ENCODE measurements around the gene SLC39A6.
"Not testable (repeated sequence)": the region's sequence is repeated elsewhere in the genome, so short reads cannot be mapped to it uniquely, and the experiment has no call there.

SLC39A6 gene

GRCh38 chr18:36095936-36096519 is 33.1 kb downstream of the SLC39A6 start:
- DNase-seq = peak; percentile 60

GRCh38 chr18:36094431-36094830 is 34.7 kb downstream of the SLC39A6 start:
- no peak for DNase-seq

GRCh38 chr18:36092116-36092515 is 37.0 kb downstream of the SLC39A6 start:
- DNase-seq = peak; percentile 47

GRCh38 chr18:36089001-36089400 is 40.1 kb downstream of the SLC39A6 start:
- no peak for DNase-seq

- no peak for DNase-seq
Measured at GRCh38 chr18:36088256-36088655, 40.9 kb downstream of the SLC39A6 start.

- no peak for DNase-seq
Measured at GRCh38 chr18:36086186-36086585, 43.0 kb downstream of the SLC39A6 start.

- no peak for DNase-seq
Measured at GRCh38 chr18:36085195-36085594, 43.9 kb downstream of the SLC39A6 start.

GRCh38 chr18:36083729-36084128 is 45.4 kb downstream of the SLC39A6 start:
- no peak for DNase-seq

- not testable (repeated sequence) for DNase-seq
Measured at GRCh38 chr18:36081118-36081517, 48.0 kb downstream of the SLC39A6 start.

- DNase-seq = peak; percentile 48
Measured at GRCh38 chr18:36078751-36079529, 50.2 kb downstream of the SLC39A6 start.

GRCh38 chr18:36077764-36078163 is 51.4 kb downstream of the SLC39A6 start:
- not testable (repeated sequence) for DNase-seq

- DNase-seq = peak; percentile 79
Measured at GRCh38 chr18:36075862-36076587, 53.1 kb downstream of the SLC39A6 start.

- no peak for DNase-seq
Measured at GRCh38 chr18:36074435-36074834, 54.7 kb downstream of the SLC39A6 start.

- no peak for DNase-seq
Measured at GRCh38 chr18:36073676-36074075, 55.5 kb downstream of the SLC39A6 start.

- DNase-seq = not testable (repeated sequence)
Measured at GRCh38 chr18:36072406-36072805, 56.7 kb downstream of the SLC39A6 start.

GRCh38 chr18:36067055-36067957 is 61.8 kb downstream of the SLC39A6 start, which contains the start of gene RPRD1A:
TSS of gene RPRD1A (minus strand) at chr18:36067559. CDS start at chr18:36067404, 155 bp downstream.
- peak; percentile 94 for DNase-seq

GRCh38 chr18:36066686-36067054 is 62.5 kb downstream of the SLC39A6 start:
- no peak for DNase-seq

- DNase-seq = peak; percentile 8
Measured at GRCh38 chr18:36066001-36066400, 63.1 kb downstream of the SLC39A6 start.

- not testable (repeated sequence) for DNase-seq
Measured at GRCh38 chr18:36064809-36065079, 64.4 kb downstream of the SLC39A6 start.

- no peak for DNase-seq
Measured at GRCh38 chr18:36064027-36064808, 64.9 kb downstream of the SLC39A6 start.

GRCh38 chr18:36058674-36059073 is 70.5 kb downstream of the SLC39A6 start:
- DNase-seq = no peak

All from EL (cell line).